SKM-1 treated with dmso at 0.1 percent for 144 hours (cell line): ENCODE data around the gene RAB35.

Experiments used
- DNase-seq: peaks from one replicate; lab custom pipeline; 2025; ENCODE audit not compliant: unreplicated experiment; lab: John Stamatoyannopoulos, UW

Gene RAB35

GRCh38 chr12:120134307-120134980 lies 17.9 kb upstream of the RAB35 start:
- no peak for DNase-seq

DNA sequence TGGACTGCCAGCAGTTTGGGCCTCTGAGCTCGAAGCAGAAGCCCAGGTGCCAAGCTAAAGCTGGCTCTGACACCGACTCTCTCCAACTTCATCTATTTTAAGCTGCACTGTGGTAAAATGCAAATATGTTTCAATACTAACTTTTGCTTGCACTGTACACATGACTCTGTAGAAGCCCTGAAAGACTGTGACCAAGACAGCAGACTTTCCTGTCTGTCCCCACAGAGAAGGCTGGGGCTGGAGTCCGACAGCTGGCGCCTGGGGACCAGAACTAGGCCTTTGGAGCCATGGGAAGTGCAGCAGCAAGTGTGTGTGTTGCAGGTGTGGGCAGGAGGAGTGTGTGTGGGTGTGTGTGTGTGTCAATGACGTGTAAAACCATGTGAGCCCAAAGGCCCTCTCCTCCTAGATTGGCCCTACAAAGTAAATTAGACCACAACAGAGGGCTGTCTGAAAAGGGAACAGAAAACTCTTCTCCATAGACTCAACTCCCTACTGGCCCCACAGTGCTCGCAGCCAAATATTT lies 16.4 kb upstream of the RAB35 start:
- no peak for DNase-seq

GRCh38 chr12:120132054-120132836 lies 15.7 kb upstream of the RAB35 start:
- no peak for DNase-seq

- no peak for DNase-seq
Observed at GRCh38 chr12:120131116-120131515, 14.6 kb upstream of the RAB35 start.

DNA sequence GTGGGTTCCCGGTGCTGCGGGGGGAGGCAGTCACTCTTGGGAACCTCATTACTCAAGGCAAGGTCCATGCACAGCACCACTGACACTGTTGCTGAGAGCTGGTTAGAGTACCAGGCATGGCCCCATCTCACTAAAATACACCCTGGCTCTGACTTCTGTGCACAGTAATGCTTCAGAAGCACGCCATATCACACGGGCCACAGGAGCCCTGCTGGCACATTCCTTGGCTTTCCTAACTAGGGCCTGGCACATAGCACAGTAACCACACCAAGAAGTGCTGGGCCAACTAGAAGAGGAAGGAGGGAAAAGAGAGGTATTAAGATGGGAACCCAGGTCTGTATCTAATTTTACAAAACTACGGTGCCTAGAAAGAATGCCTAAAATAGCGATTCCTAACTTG lies 13.5 kb upstream of the RAB35 start:
- no peak for DNase-seq

- DNase-seq, result peak; percentile 63
Observed at GRCh38 chr12:120126635-120127005, 10.1 kb upstream of the RAB35 start.

DNA sequence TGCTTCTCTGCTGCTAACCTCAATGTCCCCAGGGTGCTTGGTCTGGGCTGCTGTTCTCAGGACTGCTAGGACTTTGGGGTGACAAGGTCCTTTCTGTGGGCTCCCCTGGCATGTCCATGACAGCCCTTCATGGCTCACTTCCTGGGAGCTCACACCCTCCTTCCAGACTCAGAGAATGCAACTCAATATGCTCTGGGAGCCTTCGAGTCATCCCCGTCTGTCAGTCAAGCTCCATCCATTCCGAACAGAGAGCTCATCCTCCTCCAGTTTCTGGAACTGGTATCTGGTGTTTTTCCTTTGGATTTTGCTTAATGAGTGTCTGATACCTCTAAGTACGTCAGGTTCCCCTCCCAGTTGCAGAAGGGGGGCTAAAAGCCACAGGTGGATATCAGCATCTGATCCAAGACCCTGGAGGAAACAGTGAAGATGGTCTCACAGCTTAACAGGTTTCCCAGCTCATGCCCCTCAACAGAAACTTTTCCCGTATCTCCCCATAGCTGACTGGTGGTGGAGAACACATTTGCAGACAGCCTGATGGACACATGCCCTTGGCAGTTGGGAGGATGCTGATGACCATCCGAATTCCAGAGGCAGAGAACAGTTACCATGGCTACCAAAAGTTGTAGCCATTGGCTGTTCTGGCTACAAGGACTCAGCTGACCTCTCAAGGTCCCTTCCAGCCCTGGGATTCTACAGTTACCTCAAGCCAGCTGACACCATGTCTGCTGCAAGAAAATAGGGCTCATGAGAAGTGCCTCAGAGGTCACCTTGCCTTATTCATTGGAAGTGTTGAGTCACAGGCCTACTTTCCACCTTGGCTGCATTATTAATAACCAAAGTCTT lies 9.5 kb upstream of the RAB35 start:
- no peak for DNase-seq

GRCh38 chr12:120125029-120125428 lies 8.5 kb upstream of the RAB35 start:
- DNase-seq, result no peak

DNA sequence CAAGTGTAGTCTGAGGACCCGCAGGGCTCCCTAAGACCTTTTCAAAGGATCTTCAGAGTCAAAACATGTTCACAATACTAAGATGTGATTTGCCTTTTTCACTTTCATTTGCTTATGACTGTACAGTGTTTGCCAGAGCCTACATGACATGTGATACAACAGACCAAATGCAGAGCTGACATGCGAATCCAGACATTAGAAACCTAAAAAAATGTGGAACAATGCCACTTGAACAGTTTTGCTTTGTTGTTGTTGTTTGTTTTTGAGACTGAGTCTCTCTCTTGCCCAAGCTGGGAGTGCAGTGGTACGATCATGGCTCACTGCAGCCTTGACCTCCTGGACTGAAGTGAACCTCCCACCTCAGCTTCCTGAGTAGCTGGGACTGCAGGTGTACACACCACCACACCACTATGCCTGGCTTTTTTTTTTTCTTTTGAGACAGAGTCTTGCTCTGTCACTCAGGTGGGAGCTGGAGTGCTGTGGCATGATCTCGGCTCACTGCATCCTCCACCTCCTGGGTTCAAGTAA lies 5.3 kb upstream of the RAB35 start:
- no peak for DNase-seq

- DNase-seq, result no peak
Observed at GRCh38 chr12:120121343-120121742, 4.8 kb upstream of the RAB35 start.

DNA sequence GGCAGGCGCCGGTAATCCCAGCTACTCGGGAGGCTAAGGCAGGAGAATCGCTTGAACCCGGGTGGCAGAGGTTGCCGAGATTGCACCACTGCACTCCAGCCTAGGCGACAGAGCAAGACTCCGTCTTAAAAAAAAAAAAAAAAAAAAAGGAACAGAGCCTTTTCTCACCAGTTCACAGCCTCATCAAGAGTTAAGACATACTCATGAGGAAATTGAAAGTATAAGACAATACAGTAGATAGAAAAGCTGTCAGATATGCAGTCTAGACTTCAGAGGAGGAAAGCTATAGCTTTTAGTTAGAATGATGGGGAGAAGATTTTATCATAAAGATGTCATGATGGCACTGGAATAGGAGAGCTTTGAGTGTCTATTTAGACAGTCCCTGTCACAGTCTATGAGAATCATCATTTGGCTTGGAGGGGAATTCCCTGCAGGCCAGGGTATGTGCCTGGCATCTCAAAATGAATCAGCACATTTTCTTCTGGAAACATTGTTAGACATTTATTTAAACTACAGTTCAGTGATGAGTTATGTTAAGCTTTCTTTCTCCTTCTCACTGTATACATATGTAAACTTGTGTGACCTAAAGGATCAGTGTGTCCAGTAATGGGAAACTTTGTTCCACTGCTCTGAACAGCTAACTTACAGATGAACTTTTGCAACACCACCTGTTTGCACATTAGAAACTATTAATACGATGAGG lies 2.9 kb upstream of the RAB35 start:
- peak; percentile 2 for DNase-seq

- DNase-seq, result no peak
Observed at GRCh38 chr12:120118321-120119061, 1.9 kb upstream of the RAB35 start.

GRCh38 chr12:120117961-120118320 lies 1.4 kb upstream of the RAB35 start:
- DNase-seq, result no peak

- DNase-seq, result peak; percentile 61
Observed at GRCh38 chr12:120116792-120117651, 469 bp upstream of the RAB35 start.

DNA sequence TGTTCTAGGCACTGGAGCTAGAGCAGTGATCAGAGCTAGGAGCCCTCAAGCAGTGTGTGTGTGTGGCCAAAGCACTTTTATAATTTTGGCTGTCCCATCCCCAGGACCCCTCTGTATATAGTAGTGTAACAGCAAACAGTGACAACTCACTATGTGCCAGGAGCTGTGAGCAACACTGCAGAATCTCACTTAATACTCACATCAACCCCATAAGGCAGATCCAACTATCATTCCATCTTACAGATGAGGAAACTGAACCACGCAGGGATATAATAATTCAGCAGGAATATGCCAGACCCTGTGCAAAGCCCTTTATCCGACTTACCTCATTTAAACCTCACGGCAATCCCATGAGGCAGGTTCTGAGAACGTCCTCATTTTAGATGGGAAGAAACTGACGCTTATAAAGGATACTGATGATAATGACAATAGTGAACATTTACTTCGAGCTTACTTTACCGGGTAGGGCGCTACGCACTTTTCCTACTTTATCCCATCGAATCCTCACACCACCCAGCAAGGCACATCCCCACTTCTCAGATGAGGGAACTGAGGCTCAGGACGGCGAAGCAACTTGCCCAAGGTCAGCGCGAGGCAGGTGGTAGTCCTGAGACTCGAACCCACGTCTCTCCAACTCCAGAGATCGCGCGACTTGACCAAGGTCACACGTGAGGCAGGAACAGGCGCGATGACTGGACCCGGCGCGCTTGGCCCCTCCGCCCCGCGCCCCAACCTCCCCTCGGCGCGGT lies 687 bp downstream of the RAB35 start:
- no peak for DNase-seq

DNA sequence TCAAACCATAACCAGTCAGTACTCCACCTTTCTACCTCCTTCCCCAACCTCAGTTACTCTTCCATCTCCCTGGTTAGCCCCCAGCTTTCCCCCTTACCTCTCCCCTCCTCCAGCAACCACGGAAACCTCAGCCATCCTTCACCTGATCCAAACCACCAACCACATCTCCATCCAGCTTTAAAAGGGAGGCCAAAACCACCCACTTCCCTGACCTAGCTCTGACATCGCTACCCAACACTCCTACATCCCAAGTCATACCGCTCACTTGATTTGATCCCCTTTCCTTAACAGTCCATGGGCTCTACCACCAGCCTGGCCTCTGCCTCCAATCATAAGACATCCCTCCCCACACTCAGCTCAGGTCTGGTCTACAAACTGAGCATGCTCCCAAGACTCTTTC lies 1.5 kb downstream of the RAB35 start:
- no peak for DNase-seq

DNA sequence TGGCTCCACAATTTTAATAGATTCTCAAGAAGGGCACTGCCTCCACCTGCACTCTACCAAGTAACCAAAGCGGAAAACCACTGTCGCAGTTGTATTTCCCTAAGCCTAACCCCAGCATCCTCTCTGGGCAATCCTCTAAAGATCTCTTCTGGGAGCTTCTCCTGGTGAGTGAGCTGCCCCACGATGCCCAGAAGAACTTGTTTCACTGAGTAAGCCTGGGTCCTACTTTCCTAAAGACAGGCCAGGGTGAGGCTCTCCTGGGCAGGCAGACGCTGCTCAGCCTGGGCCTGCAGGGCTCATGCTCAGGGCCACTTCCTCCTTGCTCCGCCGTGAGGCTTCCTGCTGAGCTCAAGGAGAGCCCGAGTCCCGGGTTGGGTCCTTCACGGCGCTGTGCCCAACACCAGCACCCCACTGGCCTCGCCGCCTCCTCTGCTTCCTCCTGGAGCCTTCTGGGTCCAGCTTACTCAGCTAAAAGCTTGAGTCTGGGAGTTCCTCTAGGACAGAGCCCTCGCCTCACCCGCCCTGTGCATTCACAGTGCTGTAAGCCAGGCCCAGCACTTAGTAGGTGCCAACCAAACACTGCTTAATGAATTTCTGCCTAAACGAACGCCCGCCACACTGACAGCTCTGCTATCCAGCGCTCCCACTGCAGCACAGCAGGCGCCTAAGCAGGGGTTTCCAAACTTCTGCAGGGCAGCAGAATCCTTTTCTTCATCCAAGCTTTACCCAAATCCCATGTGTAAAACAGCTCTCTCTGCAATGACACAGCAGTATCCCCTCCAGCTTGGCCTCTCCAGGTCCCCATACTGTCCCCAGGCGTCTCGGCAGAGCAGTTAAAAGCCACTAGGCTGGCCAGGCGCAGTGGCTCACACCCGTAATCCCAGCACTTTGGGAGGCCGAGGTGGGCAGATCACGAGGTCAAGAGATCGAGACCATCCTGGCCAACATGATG lies 5.7 kb downstream of the RAB35 start:
- peak; percentile 64 for DNase-seq
